H9 (cell line): ENCODE results near the gene NEGR1. TPM values are rescaled to one million over a fixed set of nuclear protein-coding genes. Genes with fewer than 3 reads are reported as not detected.

Experiments used
- DNase-seq: peaks from one replicate; pipeline ENCODE4 v3.0.0-alpha.2; 2017
- H2AFZ ChIP-seq: one replicate; pipeline ENCODE4 v1.6.1; 2013; ENCODE audit warnings: mild to moderate bottlenecking, low read length, control low read depth, moderate library complexity
- H2AK5ac ChIP-seq: 2 replicates; pipeline ENCODE4 v1.6.1; 2013; ENCODE audit warnings: low read length, control low read depth, mixed read lengths; ENCODE audit not compliant: insufficient read length
- H2BK120ac ChIP-seq: one replicate; pipeline ENCODE4 v1.6.1; 2013; ENCODE audit warnings: low read depth, mild to moderate bottlenecking, low read length, control low read depth, inconsistent platforms; ENCODE audit not compliant: poor library complexity, severe bottlenecking
- H2BK12ac ChIP-seq: 2 replicates; pipeline ENCODE4 v1.6.1; 2013; ENCODE audit warnings: low read length, control low read depth, mixed read lengths, low read depth; ENCODE audit not compliant: insufficient read length
- H2BK15ac ChIP-seq: 2 replicates; pipeline ENCODE4 v1.6.1; 2013; ENCODE audit warnings: low read depth, low read length, control low read depth
- H2BK20ac ChIP-seq: one replicate; pipeline ENCODE4 v1.6.1; 2013; ENCODE audit warnings: low read depth, mild to moderate bottlenecking, low read length, control low read depth, inconsistent platforms; ENCODE audit not compliant: poor library complexity, severe bottlenecking
- H2BK5ac ChIP-seq: 2 replicates; pipeline ENCODE4 v1.6.1; 2013; ENCODE audit warnings: low read length, control low read depth, mixed read lengths; ENCODE audit not compliant: insufficient read length
- H3K14ac ChIP-seq: 2 replicates; pipeline ENCODE4 v1.6.1; 2013; ENCODE audit warnings: low read length, control low read depth; ENCODE audit not compliant: insufficient read depth
- H3K18ac ChIP-seq: 2 replicates; pipeline ENCODE4 v1.6.1; 2013; ENCODE audit warnings: low read depth, mild to moderate bottlenecking, mixed read lengths, low read length, control low read depth; ENCODE audit not compliant: insufficient read length
- H3K23ac ChIP-seq: 2 replicates; pipeline ENCODE4 v1.6.1; 2013; ENCODE audit warnings: low read length, control low read depth, mixed read lengths, low read depth; ENCODE audit not compliant: insufficient read length
- H3K23me2 ChIP-seq: 2 replicates; pipeline ENCODE4 v1.6.1; 2013; ENCODE audit warnings: low read depth, mild to moderate bottlenecking, mixed read lengths, low read length, control low read depth; ENCODE audit not compliant: insufficient read length, poor library complexity, severe bottlenecking
- H3K27ac ChIP-seq: 2 replicates; pipeline ENCODE4 v1.5.1; 2013; ENCODE audit warnings: low read length, control low read depth, mixed read lengths, low read depth; ENCODE audit not compliant: insufficient read length
- H3K27me3 ChIP-seq: 2 replicates; pipeline ENCODE4 v1.6.1; 2013; ENCODE audit warnings: low read length, control low read depth, inconsistent platforms; ENCODE audit not compliant: insufficient read depth
- H3K4ac ChIP-seq: 2 replicates; pipeline ENCODE4 v1.6.1; 2013; ENCODE audit warnings: low read depth, mild to moderate bottlenecking, control low read depth, inconsistent platforms, low read length, moderate library complexity
- H3K4me1 ChIP-seq: 2 replicates; pipeline ENCODE4 v1.6.1; 2013; ENCODE audit warnings: low read length, control low read depth, inconsistent platforms; ENCODE audit not compliant: insufficient read depth
- H3K4me2 ChIP-seq: 2 replicates; pipeline ENCODE4 v1.6.1; 2013; ENCODE audit warnings: low read length, control low read depth, mixed read lengths; ENCODE audit not compliant: insufficient read length, insufficient read depth
- H3K56ac ChIP-seq: 2 replicates; pipeline ENCODE4 v1.6.1; 2013; ENCODE audit warnings: low read depth, mild to moderate bottlenecking, mixed read lengths, low read length, control low read depth; ENCODE audit not compliant: insufficient read length
- H3K79me1 ChIP-seq: 2 replicates; pipeline ENCODE4 v1.6.1; 2013; ENCODE audit warnings: low read depth, mild to moderate bottlenecking, moderate library complexity, low read length, control low read depth, inconsistent platforms; ENCODE audit not compliant: insufficient read depth, poor library complexity, severe bottlenecking
- H3K79me2 ChIP-seq: 2 replicates; pipeline ENCODE4 v1.6.1; 2013; ENCODE audit warnings: low read length, control low read depth, inconsistent platforms; ENCODE audit not compliant: insufficient read depth
- H3K9ac ChIP-seq: 2 replicates; pipeline ENCODE4 v1.6.1; 2013; ENCODE audit warnings: low read length, control low read depth, mixed read lengths; ENCODE audit not compliant: insufficient read length; ENCODE audit errors: extremely low read depth
- H3K9me3 ChIP-seq: one replicate; pipeline ENCODE4 v1.6.1; 2013; ENCODE audit warnings: low read depth, low read length, inconsistent platforms; ENCODE audit not compliant: control insufficient read depth
- H3T11ph ChIP-seq: one replicate; pipeline ENCODE4 v1.6.1; 2013; ENCODE audit warnings: mild to moderate bottlenecking, low read length, control low read depth, inconsistent platforms
- H4K20me1 ChIP-seq: one replicate; pipeline ENCODE4 v1.6.1; 2013; ENCODE audit not compliant: control insufficient read depth, insufficient read length, insufficient read depth
- H4K5ac ChIP-seq: 2 replicates; pipeline ENCODE4 v1.6.1; 2013; ENCODE audit warnings: low read depth, mild to moderate bottlenecking, mixed read lengths, low read length, control low read depth; ENCODE audit not compliant: insufficient read length
- H4K8ac ChIP-seq: replicated peaks from 2 replicates; pipeline ENCODE4 v1.6.1; 2013; ENCODE audit warnings: low read length, control low read depth, mixed read lengths, low read depth; ENCODE audit not compliant: insufficient read length
- H4K91ac ChIP-seq: 2 replicates; pipeline ENCODE4 v1.6.1; 2013; ENCODE audit warnings: low read depth, mild to moderate bottlenecking, moderate library complexity, mixed read lengths, low read length, control low read depth; ENCODE audit not compliant: insufficient read length
- H3K27ac Mint-ChIP-seq, 3 experiments: 2 replicates in 2 of 3; 3 replicates in 1 of 3; pipeline ENCODE4 v1.8.0; 2020 to 2021; ENCODE audit warnings: mixed read lengths in 3 of 3, mild to moderate bottlenecking in 1 of 3, moderate library complexity in 1 of 3
- H3K27me3 Mint-ChIP-seq: 2 replicates; pipeline ENCODE4 v1.8.0; 2021; ENCODE audit warnings: low read depth, mild to moderate bottlenecking, moderate library complexity, mixed read lengths
- H3K36me3 Mint-ChIP-seq, 3 experiments: 2 replicates in 2 of 3; 3 replicates in 1 of 3; pipeline ENCODE4 v1.8.0; 2020 to 2021; ENCODE audit warnings: low read depth in 3 of 3, mixed read lengths in 3 of 3; ENCODE audit not compliant: insufficient read depth in 1 of 3
- H3K4me1 Mint-ChIP-seq, 2 experiments: 2 replicates each; pipeline ENCODE4 v1.8.0; 2020; ENCODE audit warnings: mixed read lengths in 2 of 2
- H3K4me3 Mint-ChIP-seq, 2 experiments: 2 replicates in 1 of 2; 3 replicates in 1 of 2; pipeline ENCODE4 v1.8.0; 2020 to 2021; ENCODE audit warnings: mild to moderate bottlenecking in 2 of 2, mixed read lengths in 2 of 2, moderate library complexity in 1 of 2
- H3K9me3 Mint-ChIP-seq, 2 experiments: 2 replicates in 1 of 2; 3 replicates in 1 of 2; pipeline ENCODE4 v1.8.0; 2020; ENCODE audit warnings: mild to moderate bottlenecking in 2 of 2, mixed read lengths in 2 of 2, moderate library complexity in 1 of 2
- total RNA-seq: library from RNA; stranded (reverse); gene quantifications from 2 replicates; pipeline ENCODE4 v1.2.1, GENCODE V29; 2021
- TF ChIP-seq, protein P1 (sequence below): fragments of 200-600 bp; sonication (generic); conservative IDR thresholded peaks from 3 replicates; pipeline ENCODE4 v1.8.0; 2021; ENCODE audit warnings: antibody characterized with exemption, mild to moderate bottlenecking

The NEGR1 gene
- total RNA-seq, 1 experiment from 2014 or later, result 0.13 TPM

DNA sequence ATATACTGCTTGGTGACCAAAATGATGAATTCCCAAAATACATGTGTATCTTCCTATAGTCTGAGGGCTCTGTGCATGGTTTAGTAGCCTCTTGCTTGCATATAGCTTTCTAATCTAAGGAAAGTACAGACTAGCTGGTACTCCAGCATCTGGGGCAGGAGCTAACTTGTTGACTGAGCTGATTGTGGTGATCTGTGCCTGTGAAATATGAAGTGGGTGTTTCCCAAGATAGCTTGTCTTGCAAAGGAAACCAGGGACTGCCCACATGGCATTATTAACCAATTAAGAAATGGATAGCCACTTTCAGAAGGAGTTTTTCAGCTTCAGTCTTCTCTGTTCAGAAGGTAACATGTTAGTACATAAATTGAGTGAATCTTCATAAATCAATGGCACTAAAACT lies 219.8 kb downstream of the NEGR1 start:
- no peak overlapping the region for H2BK5ac ChIP-seq
- no peak overlapping the region for H3K4me3 Mint-ChIP-seq
- no peak overlapping the region for H3K18ac ChIP-seq
- no peaks in the 10 kb centered on the region for H3K4me1 ChIP-seq
- no peak overlapping the region for H2AFZ ChIP-seq
- H3K79me1 ChIP-seq, result no peaks in the 10 kb centered on the region
- H4K91ac ChIP-seq, result no peak overlapping the region
- peaks cover 0 to 4% of the 10 kb centered on the region in 2 experiments; a peak in 2 of 4 replicates for H3K4me1 Mint-ChIP-seq
- no peak overlapping the region for H2BK120ac ChIP-seq
- H3K9me3 ChIP-seq, result no peaks in the 10 kb centered on the region
- H4K8ac ChIP-seq, result no peak overlapping the region
- H2BK15ac ChIP-seq, result no peak overlapping the region
- no peak overlapping the region for H2BK20ac ChIP-seq
- no peaks in the 10 kb centered on the region for H3K27me3 Mint-ChIP-seq
- no peaks in the 10 kb centered on the region for H3K9me3 Mint-ChIP-seq
- no peaks in the 10 kb centered on the region for H3K36me3 Mint-ChIP-seq
- no peak overlapping the region for H3K23ac ChIP-seq
- no peaks in the 10 kb centered on the region for H4K20me1 ChIP-seq
- no peak overlapping the region for H3K4me2 ChIP-seq
- no peak overlapping the region for H3K56ac ChIP-seq
- no peaks in the 10 kb centered on the region for H3K79me2 ChIP-seq
- no peak overlapping the region for H3K14ac ChIP-seq
- H3K27me3 ChIP-seq, result no peaks in the 10 kb centered on the region
- H3K23me2 ChIP-seq, result no peaks in the 10 kb centered on the region
- H3K9ac ChIP-seq, result no peak overlapping the region
- no peak overlapping the region for H3K27ac ChIP-seq
- no peak for DNase-seq
- no peak overlapping the region for H4K5ac ChIP-seq
- no peak overlapping the region for H2AK5ac ChIP-seq
- no peak overlapping the region for H3T11ph ChIP-seq
- H3K27ac Mint-ChIP-seq, result no peak overlapping the region
- TF ChIP-seq, protein P1, sequence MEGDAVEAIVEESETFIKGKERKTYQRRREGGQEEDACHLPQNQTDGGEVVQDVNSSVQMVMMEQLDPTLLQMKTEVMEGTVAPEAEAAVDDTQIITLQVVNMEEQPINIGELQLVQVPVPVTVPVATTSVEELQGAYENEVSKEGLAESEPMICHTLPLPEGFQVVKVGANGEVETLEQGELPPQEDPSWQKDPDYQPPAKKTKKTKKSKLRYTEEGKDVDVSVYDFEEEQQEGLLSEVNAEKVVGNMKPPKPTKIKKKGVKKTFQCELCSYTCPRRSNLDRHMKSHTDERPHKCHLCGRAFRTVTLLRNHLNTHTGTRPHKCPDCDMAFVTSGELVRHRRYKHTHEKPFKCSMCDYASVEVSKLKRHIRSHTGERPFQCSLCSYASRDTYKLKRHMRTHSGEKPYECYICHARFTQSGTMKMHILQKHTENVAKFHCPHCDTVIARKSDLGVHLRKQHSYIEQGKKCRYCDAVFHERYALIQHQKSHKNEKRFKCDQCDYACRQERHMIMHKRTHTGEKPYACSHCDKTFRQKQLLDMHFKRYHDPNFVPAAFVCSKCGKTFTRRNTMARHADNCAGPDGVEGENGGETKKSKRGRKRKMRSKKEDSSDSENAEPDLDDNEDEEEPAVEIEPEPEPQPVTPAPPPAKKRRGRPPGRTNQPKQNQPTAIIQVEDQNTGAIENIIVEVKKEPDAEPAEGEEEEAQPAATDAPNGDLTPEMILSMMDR, result no peak
- H3K4ac ChIP-seq, result no peak overlapping the region
- no peak overlapping the region for H2BK12ac ChIP-seq
